B cell (primary cell): Measurements from ENCODE around the gene IFT43. TPM values are rescaled to one million over a fixed set of nuclear protein-coding genes. Genes with fewer than 3 reads are reported as not detected.

Source experiments
- ATAC-seq: fragments of 200-7000 bp; cut with Tn5 transposase; one replicate; pipeline ENCODE4 v1.10.0; 2021; ENCODE audit warnings: low read depth, mild to moderate bottlenecking, moderate number of reproducible peaks, moderate library complexity
- CTCF ChIA-PET: fragments of 350-600 bp; sonication (Branson Sonifier 250); formaldehyde crosslinking; loops from one replicate; lab custom pipeline; 2021; ENCODE audit warnings: antibody characterized with exemption, inconsistent platforms; lab: Charles Lee
- POLR2A ChIA-PET: fragments of 350-600 bp; sonication (Branson Sonifier 250); formaldehyde crosslinking; loops from one replicate; lab custom pipeline; 2021; ENCODE audit warnings: antibody characterized with exemption; lab: Charles Lee
- DNase-seq: peaks from one replicate; pipeline ENCODE4 v3.0.0; 2013
- H2AFZ ChIP-seq: 2 replicates; pipeline ENCODE4 v1.6.1; 2012; ENCODE audit warnings: mild to moderate bottlenecking, low read depth, low read length; ENCODE audit not compliant: insufficient read depth, poor library complexity, severe bottlenecking
- H3K27ac ChIP-seq, 2 donors: 1 replicate in 1 of 2; 2 replicates in 1 of 2; pipeline ENCODE4 v1.5.1; 2012 to 2013; ENCODE audit warnings: low read length in 2 of 2, mild to moderate bottlenecking in 2 of 2, moderate library complexity in 1 of 2
- H3K27me3 ChIP-seq, 4 experiments: fragments of 200-600 bp in 1 of 4; sonication (generic) in 1 of 4; replicated peaks in 1 of 4; 1 replicate in 2 of 4; 2 replicates in 2 of 4; pipeline versions ENCODE4 v1.6.1 to v1.7.0; 2013 to 2016; ENCODE audit warnings: low read length in 3 of 4, mild to moderate bottlenecking in 2 of 4, mixed read lengths in 1 of 4, moderate library complexity in 1 of 4; ENCODE audit not compliant: insufficient read depth in 4 of 4, control insufficient read depth in 3 of 4; ENCODE audit errors: control extremely low read depth in 1 of 4
- H3K36me3 ChIP-seq, 2 experiments: replicated peaks in 1 of 2; 1 replicate in 1 of 2; 2 replicates in 1 of 2; pipeline versions ENCODE4 v1.6.1 to v1.7.1; 2013; ENCODE audit warnings: low read length in 1 of 2; ENCODE audit not compliant: insufficient read depth in 2 of 2, control insufficient read depth in 1 of 2; ENCODE audit errors: control extremely low read depth in 1 of 2, extremely low read depth in 1 of 2
- H3K4me1 ChIP-seq, 2 donors: fragments of 200-600 bp in 1 of 2; sonication (generic) in 1 of 2; 1 replicate in 1 of 2; 2 replicates in 1 of 2; pipeline versions ENCODE4 v1.5.1 to v1.6.1; 2013 to 2017; ENCODE audit warnings: low read length in 2 of 2; ENCODE audit not compliant: control insufficient read depth in 2 of 2, insufficient read depth in 2 of 2
- H3K4me2 ChIP-seq: replicated peaks from 2 replicates; pipeline ENCODE3; 2012; ENCODE audit warnings: mild to moderate bottlenecking, low read depth, low read length; ENCODE audit not compliant: poor library complexity, severe bottlenecking
- H3K4me3 ChIP-seq, 5 experiments: fragments of 200-600 bp in 1 of 5; sonication (generic) in 1 of 5; 1 replicate in 3 of 5; 2 replicates in 2 of 5; pipeline versions ENCODE4 v1.5.1 to v1.7.0; 2011 to 2016; ENCODE audit warnings: low read length in 4 of 5, mild to moderate bottlenecking in 4 of 5, low read depth in 2 of 5, control low read depth in 1 of 5, moderate library complexity in 1 of 5; ENCODE audit not compliant: insufficient read depth in 1 of 5; ENCODE audit errors: control extremely low read depth in 1 of 5, extremely low read depth in 1 of 5
- H3K79me2 ChIP-seq: fragments of 200-600 bp; sonication (generic); one replicate; pipeline ENCODE4 v1.6.0; 2016; ENCODE audit warnings: low read length; ENCODE audit not compliant: control insufficient read depth, insufficient read depth
- H3K9ac ChIP-seq: fragments of 200-600 bp; sonication (generic); 2 replicates; pipeline ENCODE4 v1.6.1; 2017; ENCODE audit warnings: mild to moderate bottlenecking, low read length, moderate library complexity
- H3K9me3 ChIP-seq, 3 donors: one replicate each; pipeline versions ENCODE4 v1.6.1 to v1.7.1; 2013; ENCODE audit warnings: low read length in 2 of 3; ENCODE audit not compliant: control insufficient read depth in 2 of 3, insufficient read depth in 1 of 3; ENCODE audit errors: control extremely low read depth in 1 of 3
- H4K20me1 ChIP-seq: 2 replicates; pipeline ENCODE4 v1.6.0; 2012; ENCODE audit warnings: mild to moderate bottlenecking, low read length; ENCODE audit not compliant: insufficient read depth, control insufficient read depth, poor library complexity, severe bottlenecking
- H3K27ac Mint-ChIP-seq: one replicate; pipeline ENCODE4 v1.8.0; 2021; ENCODE audit warnings: mixed read lengths
- H3K27me3 Mint-ChIP-seq: one replicate; pipeline ENCODE4 v1.8.0; 2021; ENCODE audit warnings: mixed read lengths
- H3K4me1 Mint-ChIP-seq: one replicate; pipeline ENCODE4 v1.8.0; 2021; ENCODE audit warnings: mixed read lengths
- H3K4me3 Mint-ChIP-seq: one replicate; pipeline ENCODE4 v1.8.0; 2021; ENCODE audit warnings: mixed read lengths
- H3K9me3 Mint-ChIP-seq: one replicate; pipeline ENCODE4 v1.8.0; 2022; ENCODE audit warnings: mixed read lengths; ENCODE audit not compliant: insufficient read depth
- CTCF ChIP-seq: fragments of 200-600 bp; IDR thresholded peaks from one replicate; pipeline ENCODE4 v1.8.0; 2022; ENCODE audit warnings: antibody characterized with exemption, mild to moderate bottlenecking
- EZH2 ChIP-seq: IDR thresholded peaks from 2 replicates; pipeline ENCODE4 v1.6.1; 2012; ENCODE audit warnings: borderline replicate concordance, low read depth, mild to moderate bottlenecking, moderate library complexity, low read length; ENCODE audit not compliant: insufficient read depth, poor library complexity, severe bottlenecking
- WGBS: methylation state at CpG from one replicate; pipeline ENCODE4 v1.1.5; 2013; ENCODE audit warnings: missing lambda C conversion rate; ENCODE audit not compliant: insufficient coverage; 5-methylcytosine and 5-hydroxymethylcytosine counted together
- intact Hi-C: fragments of 100-400 bp; cut with micrococcal nuclease; formaldehyde crosslinking; loops from one replicate; pipeline ENCODE4 v1.10.0; 2022
- polyA plus RNA-seq: library from polyadenylated mRNA; depleted of rRNA; stranded (reverse); fragments of >200 nt; gene quantifications from 2 replicates; pipeline ENCODE4 v1.2.3, GENCODE V29; 2012
- total RNA-seq, 2 donors: library from RNA; stranded (reverse); fragments of 120-200 nt in 1 of 2; gene quantifications; 1 replicate in 1 of 2; 2 replicates in 1 of 2; pipeline versions ENCODE4 v1.2.3 to v1.2.4, GENCODE V29; 2013 to 2022

The IFT43 gene
- total and polyA plus RNA-seq, 2 donors (not counting 1 experiment from before 2014, with no cell fraction given): 14.7 to 21.5 TPM

GRCh38 chr14:76115010-76115422, 129.5 kb downstream of the IFT43 start:
- no peaks in the 10 kb centered on the region for H3K4me1 ChIP-seq
- H3K27ac Mint-ChIP-seq: no peak overlapping the region
- peaks cover 0 to 14% (median 2%) of the 10 kb centered on the region in 4 experiments for H3K27me3 ChIP-seq
- H3K4me2 ChIP-seq: no peak overlapping the region
- no peak overlapping the region for H3K4me3 ChIP-seq
- no peak for ATAC-seq
- no peaks in the 10 kb centered on the region for H3K9me3 Mint-ChIP-seq
- POLR2A ChIA-PET: no interaction called here
- no CpG with 5 or more reads among the region's 2 CpGs for WGBS
- CTCF ChIA-PET: no interaction called here
- no peaks in the 10 kb centered on the region for H3K79me2 ChIP-seq
- no peak overlapping the region for H3K4me3 Mint-ChIP-seq
- TF ChIP-seq EZH2 (no peak), CTCF (no peak)
- no peaks in the 10 kb centered on the region for H3K4me1 Mint-ChIP-seq
- no peaks in the 10 kb centered on the region for H4K20me1 ChIP-seq
- H2AFZ ChIP-seq: no peak overlapping the region
- peaks cover 27% of the 10 kb centered on the region for H3K27me3 Mint-ChIP-seq
- no peak overlapping the region for H3K27ac ChIP-seq
- H3K36me3 ChIP-seq: no peaks in the 10 kb centered on the region
- intact Hi-C loops: no loop called here
- H3K9ac ChIP-seq: no peak overlapping the region
- H3K9me3 ChIP-seq: peaks cover 0 to 4% (median 0%) of the 10 kb centered on the region in 3 donors
- no peak for DNase-seq

DNA sequence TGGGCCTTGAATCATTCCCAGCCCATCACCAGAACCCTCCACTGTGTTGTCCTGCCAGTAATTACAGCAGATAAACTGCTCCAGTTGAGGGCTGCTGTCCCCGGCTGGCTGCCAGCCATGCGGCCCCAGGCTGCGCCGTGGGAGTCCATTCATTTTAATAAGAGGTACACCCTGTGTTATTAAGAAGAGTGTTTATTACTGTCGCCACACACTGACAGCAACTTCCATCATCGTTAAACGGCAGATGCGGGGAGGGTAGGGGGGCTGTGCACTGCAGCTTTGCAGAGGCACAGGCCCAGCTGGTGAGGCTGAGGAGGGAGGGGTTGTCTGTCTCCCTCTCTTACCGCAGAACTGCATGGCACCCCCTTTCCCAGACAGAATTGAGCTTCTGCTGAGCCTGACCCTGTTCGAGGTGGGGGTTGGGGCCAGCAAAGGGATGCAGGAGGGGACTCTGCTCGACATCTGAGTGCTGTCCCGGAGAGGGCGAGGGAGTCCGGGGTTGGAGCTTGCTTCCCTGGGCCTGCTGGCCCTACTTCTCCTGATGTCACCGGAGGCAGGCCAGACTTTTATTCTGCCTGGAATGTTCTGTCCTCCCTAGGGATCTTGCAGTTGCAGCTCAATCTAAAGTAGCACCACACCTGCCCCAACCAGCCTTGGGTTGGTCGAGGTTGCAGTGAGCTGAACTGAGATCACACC, 132.4 kb downstream of the IFT43 start:
- no peak overlapping the region for H3K4me2 ChIP-seq
- no peaks in the 10 kb centered on the region for H3K9me3 ChIP-seq
- no peak overlapping the region for H3K4me3 ChIP-seq
- Mint-ChIP-seq H3K4me1 (no peaks in the 10 kb centered on the region), H3K27ac (no peak overlapping the region), H3K27me3 (peaks cover 20% of the 10 kb centered on the region), H3K9me3 (no peaks in the 10 kb centered on the region), H3K4me3 (no peak overlapping the region)
- CTCF ChIA-PET: no interaction called here
- H3K36me3 ChIP-seq: no peaks in the 10 kb centered on the region
- no peaks in the 10 kb centered on the region for H3K4me1 ChIP-seq
- peaks cover 0 to 14% (median 0%) of the 10 kb centered on the region in 4 experiments for H3K27me3 ChIP-seq
- 61% methylated on average over 9 of the region's 16 CpGs for WGBS
- ATAC-seq (no peak), DNase-seq (no peak)
- H3K27ac ChIP-seq: no peak overlapping the region
- no peaks in the 10 kb centered on the region for H4K20me1 ChIP-seq
- no peaks in the 10 kb centered on the region for H3K79me2 ChIP-seq
- POLR2A ChIA-PET: no interaction called here
- intact Hi-C loops: no loop called here
- H3K9ac ChIP-seq: no peak overlapping the region
- TF ChIP-seq CTCF (no peak), EZH2 (no peak)
- no peak overlapping the region for H2AFZ ChIP-seq
